ENCODE data around the gene PMIS2.
A peak's percentile ranks its signal among the peaks of the same experiment; 100 is the strongest.

Gene PMIS2

GRCh38 chr19:35557539-35558399 lies 28.2 kb upstream of the PMIS2 start:
- Histone ChIP-seq H3K27ac (ENCODE audit: low read depth, low read length, severe bottlenecking) (no peak overlapping the region), H3K4me3 (ENCODE audit: extremely low read depth, insufficient read depth, low read length, poor library complexity, severe bottlenecking) (peak overlapping the region; percentile 29)
- 3 to 4% methylated on average over 37 of the region's 60 CpGs for WGBS, 2 experiments (ENCODE audit: insufficient coverage in 2 of 2)

GRCh38 chr19:35558400-35559280 lies 27.3 kb upstream of the PMIS2 start:
- Histone ChIP-seq H3K9me3 (ENCODE audit: control insufficient read depth, low read length) (no peaks in the 10 kb centered on the region), H3K27ac (ENCODE audit: low read depth, low read length, severe bottlenecking) (no peak overlapping the region), H3K4me3 (ENCODE audit: extremely low read depth, insufficient read depth, low read length, poor library complexity, severe bottlenecking) (peak overlapping the region; percentile 29), H3K4me1 (ENCODE audit: control insufficient read depth, insufficient read depth, low read length, poor library complexity, severe bottlenecking) (no peaks in the 10 kb centered on the region), H3K36me3 (ENCODE audit: control insufficient read depth, insufficient read depth, low read length) (no peaks in the 10 kb centered on the region)
- WGBS, 2 experiments (ENCODE audit: insufficient coverage in 2 of 2): 52 to 53% methylated on average over 31 to 49 of the region's 53 CpGs

More at GRCh38 chr19:35557539-35558399, 28.2 kb upstream of the PMIS2 start:
- H3K9me3 ChIP-seq (ENCODE audit: control insufficient read depth, low read length): no peaks in the 10 kb centered on the region
- no peaks in the 10 kb centered on the region for H3K4me1 ChIP-seq (ENCODE audit: control insufficient read depth, insufficient read depth, low read length, poor library complexity, severe bottlenecking)
- H3K36me3 ChIP-seq (ENCODE audit: control insufficient read depth, insufficient read depth, low read length): no peaks in the 10 kb centered on the region

GRCh38 chr19:35559281-35559659 lies 26.7 kb upstream of the PMIS2 start:
- Histone ChIP-seq H3K4me3 (ENCODE audit: extremely low read depth, insufficient read depth, low read length, poor library complexity, severe bottlenecking) (no peak overlapping the region), H3K4me1 (ENCODE audit: control insufficient read depth, insufficient read depth, low read length, poor library complexity, severe bottlenecking) (no peaks in the 10 kb centered on the region), H3K9me3 (ENCODE audit: control insufficient read depth, low read length) (no peaks in the 10 kb centered on the region), H3K27ac (ENCODE audit: low read depth, low read length, severe bottlenecking) (no peak overlapping the region), H3K36me3 (ENCODE audit: control insufficient read depth, insufficient read depth, low read length) (no peaks in the 10 kb centered on the region)
- 82% methylated on average over 9 to 11 of the region's 11 CpGs for WGBS, 2 experiments (ENCODE audit: insufficient coverage in 2 of 2)

- no peak overlapping the region for H3K27ac ChIP-seq (ENCODE audit: low read depth, low read length, severe bottlenecking)
- WGBS, 2 experiments (ENCODE audit: insufficient coverage in 2 of 2): 90 to 92% methylated on average over 23 of the region's 23 CpGs
- no peaks in the 10 kb centered on the region for H3K4me1 ChIP-seq (ENCODE audit: control insufficient read depth, insufficient read depth, low read length, poor library complexity, severe bottlenecking)
- no peak overlapping the region for H3K4me3 ChIP-seq (ENCODE audit: extremely low read depth, insufficient read depth, low read length, poor library complexity, severe bottlenecking)
- H3K9me3 ChIP-seq (ENCODE audit: control insufficient read depth, low read length): no peaks in the 10 kb centered on the region
- H3K36me3 ChIP-seq (ENCODE audit: control insufficient read depth, insufficient read depth, low read length): no peaks in the 10 kb centered on the region
Observed at GRCh38 chr19:35559781-35560180, 26.2 kb upstream of the PMIS2 start.

GRCh38 chr19:35560271-35560670 lies 25.7 kb upstream of the PMIS2 start:
- 92 to 93% methylated on average over 10 to 13 of the region's 18 CpGs for WGBS, 2 experiments (ENCODE audit: insufficient coverage in 2 of 2)
- Histone ChIP-seq H3K36me3 (ENCODE audit: control insufficient read depth, insufficient read depth, low read length) (no peaks in the 10 kb centered on the region), H3K4me1 (ENCODE audit: control insufficient read depth, insufficient read depth, low read length, poor library complexity, severe bottlenecking) (no peaks in the 10 kb centered on the region), H3K4me3 (ENCODE audit: extremely low read depth, insufficient read depth, low read length, poor library complexity, severe bottlenecking) (no peak overlapping the region), H3K27ac (ENCODE audit: low read depth, low read length, severe bottlenecking) (no peak overlapping the region), H3K9me3 (ENCODE audit: control insufficient read depth, low read length) (no peaks in the 10 kb centered on the region)

- Histone ChIP-seq H3K9me3 (ENCODE audit: control insufficient read depth, low read length) (no peaks in the 10 kb centered on the region), H3K36me3 (ENCODE audit: control insufficient read depth, insufficient read depth, low read length) (no peaks in the 10 kb centered on the region), H3K27ac (ENCODE audit: low read depth, low read length, severe bottlenecking) (no peak overlapping the region), H3K4me3 (ENCODE audit: extremely low read depth, insufficient read depth, low read length, poor library complexity, severe bottlenecking) (no peak overlapping the region), H3K4me1 (ENCODE audit: control insufficient read depth, insufficient read depth, low read length, poor library complexity, severe bottlenecking) (no peaks in the 10 kb centered on the region)
- 69 to 70% methylated on average over 5 to 6 of the region's 6 CpGs for WGBS, 2 experiments (ENCODE audit: insufficient coverage in 2 of 2)
Observed at GRCh38 chr19:35560677-35561076, 25.3 kb upstream of the PMIS2 start.

GRCh38 chr19:35561436-35561835 lies 24.5 kb upstream of the PMIS2 start:
- Histone ChIP-seq H3K27ac (ENCODE audit: low read depth, low read length, severe bottlenecking) (no peak overlapping the region), H3K4me3 (ENCODE audit: extremely low read depth, insufficient read depth, low read length, poor library complexity, severe bottlenecking) (no peak overlapping the region), H3K4me1 (ENCODE audit: control insufficient read depth, insufficient read depth, low read length, poor library complexity, severe bottlenecking) (no peaks in the 10 kb centered on the region), H3K9me3 (ENCODE audit: control insufficient read depth, low read length) (no peaks in the 10 kb centered on the region), H3K36me3 (ENCODE audit: control insufficient read depth, insufficient read depth, low read length) (no peaks in the 10 kb centered on the region)
- WGBS, 2 experiments (ENCODE audit: insufficient coverage in 2 of 2): 86% methylated on average over 5 of the region's 6 CpGs

- Histone ChIP-seq H3K36me3 (ENCODE audit: control insufficient read depth, insufficient read depth, low read length) (no peaks in the 10 kb centered on the region), H3K27ac (ENCODE audit: low read depth, low read length, severe bottlenecking) (no peak overlapping the region), H3K4me3 (ENCODE audit: extremely low read depth, insufficient read depth, low read length, poor library complexity, severe bottlenecking) (no peak overlapping the region), H3K9me3 (ENCODE audit: control insufficient read depth, low read length) (no peaks in the 10 kb centered on the region), H3K4me1 (ENCODE audit: control insufficient read depth, insufficient read depth, low read length, poor library complexity, severe bottlenecking) (no peaks in the 10 kb centered on the region)
- WGBS, 2 experiments (ENCODE audit: insufficient coverage in 2 of 2): 60 to 75% methylated on average over 13 to 17 of the region's 17 CpGs
Observed at GRCh38 chr19:35562336-35562735, 23.6 kb upstream of the PMIS2 start.

GRCh38 chr19:35562776-35563175 lies 23.2 kb upstream of the PMIS2 start:
- H3K4me1 ChIP-seq (ENCODE audit: control insufficient read depth, insufficient read depth, low read length, poor library complexity, severe bottlenecking): no peaks in the 10 kb centered on the region
- no peaks in the 10 kb centered on the region for H3K36me3 ChIP-seq (ENCODE audit: control insufficient read depth, insufficient read depth, low read length)
- no peaks in the 10 kb centered on the region for H3K9me3 ChIP-seq (ENCODE audit: control insufficient read depth, low read length)
- WGBS, 2 experiments (ENCODE audit: insufficient coverage in 2 of 2): 74 to 76% methylated on average over 2 of the region's 2 CpGs
- no peak overlapping the region for H3K27ac ChIP-seq (ENCODE audit: low read depth, low read length, severe bottlenecking)
- H3K4me3 ChIP-seq (ENCODE audit: extremely low read depth, insufficient read depth, low read length, poor library complexity, severe bottlenecking): no peak overlapping the region

- Histone ChIP-seq H3K4me1 (ENCODE audit: control insufficient read depth, insufficient read depth, low read length, poor library complexity, severe bottlenecking) (no peaks in the 10 kb centered on the region), H3K9me3 (ENCODE audit: control insufficient read depth, low read length) (no peaks in the 10 kb centered on the region), H3K27ac (ENCODE audit: low read depth, low read length, severe bottlenecking) (no peak within 1 kb of the TSS), H3K36me3 (ENCODE audit: control insufficient read depth, insufficient read depth, low read length) (no peaks in the 10 kb centered on the region), H3K4me3 (ENCODE audit: extremely low read depth, insufficient read depth, low read length, poor library complexity, severe bottlenecking) (no peak within 1 kb of the TSS)
- WGBS, 2 experiments (ENCODE audit: insufficient coverage in 2 of 2): 82 to 84% methylated on average over 4 to 5 of the region's 15 CpGs
Observed at GRCh38 chr19:35563207-35563829, 22.7 kb upstream of the PMIS2 start, which contains the start of gene ATP4A. Gene ATP4A (minus strand): TSS chr19:35563658. CDS start chr19:35563629, 29 bp downstream.

All from mesodermal cell (in vitro differentiated cells).